ENCODE results near the gene ALOX5. TPM values are rescaled to one million over a fixed set of nuclear protein-coding genes. Genes with fewer than 3 reads are reported as not detected.
"Not testable (repeated sequence)": the region's sequence is repeated elsewhere in the genome, so short reads cannot be mapped to it uniquely, and the experiment has no call there.

ALOX5 gene
- polyA plus RNA-seq, 4 donors = 7.4 to 20.9 (median 13.8) TPM

- not testable (repeated sequence) for H3K4me1 ChIP-seq (ENCODE audit: control insufficient read depth in 3 of 3, insufficient read depth in 2 of 3, low read depth in 1 of 3, low read length in 2 of 3); H3K27ac ChIP-seq (ENCODE audit: low read depth in 1 of 3, low read length in 2 of 3); DNase-seq; FAIRE-seq; H3K27me3 ChIP-seq (ENCODE audit: control insufficient read depth in 3 of 3, insufficient read depth in 3 of 3, low read length in 3 of 3); H3K36me3 ChIP-seq (ENCODE audit: control insufficient read depth in 3 of 3, insufficient read depth in 2 of 3, low read depth in 1 of 3, low read length in 3 of 3); H3K4me3 ChIP-seq (ENCODE audit: low read depth in 1 of 3, low read length in 3 of 3)
- peaks cover 0 to 23% of the 10 kb centered on the region in 2 donors for H3K9me3 ChIP-seq (ENCODE audit: control insufficient read depth in 2 of 2, insufficient read depth in 1 of 2, low read depth in 1 of 2, low read length in 1 of 2)
- WGBS, 3 donors = 89 to 95% (median 94%) methylated on average over 15 to 31 of the region's 31 CpGs
Observed at GRCh38 chr10:45348196-45348765, 25.7 kb upstream of the ALOX5 start.

DNA sequence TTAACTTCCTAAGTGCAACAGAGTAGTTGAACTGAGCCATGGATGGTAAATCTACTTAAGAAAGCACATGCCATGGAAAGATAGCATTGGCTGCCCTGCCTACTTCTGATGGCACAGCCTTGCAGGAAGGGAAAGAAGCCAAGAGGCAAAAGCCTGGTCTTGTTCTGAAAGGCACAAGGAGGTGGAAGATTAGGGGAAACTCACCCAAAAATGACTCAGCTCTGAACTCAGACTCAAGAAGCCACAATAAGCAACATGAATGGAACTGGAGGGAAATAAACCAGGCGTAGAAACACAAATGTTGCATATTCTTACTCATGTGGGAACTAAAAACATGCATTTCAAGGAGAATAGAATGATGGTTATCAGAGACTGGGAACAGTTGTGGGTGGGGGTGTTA, 20.8 kb upstream of the ALOX5 start:
- Histone ChIP-seq H3K27ac (ENCODE audit: low read depth in 1 of 3, low read length in 2 of 3) (no peak overlapping the region), H3K4me1 (ENCODE audit: control insufficient read depth in 3 of 3, insufficient read depth in 2 of 3, low read depth in 1 of 3, low read length in 2 of 3) (no peaks in the 10 kb centered on the region), H3K9me3 (ENCODE audit: control insufficient read depth in 2 of 2, insufficient read depth in 1 of 2, low read depth in 1 of 2, low read length in 1 of 2) (peaks cover 0 to 2% of the 10 kb centered on the region in 2 donors), H3K36me3 (ENCODE audit: control insufficient read depth in 3 of 3, insufficient read depth in 2 of 3, low read depth in 1 of 3, low read length in 3 of 3) (no peaks in the 10 kb centered on the region), H3K27me3 (ENCODE audit: control insufficient read depth in 3 of 3, insufficient read depth in 3 of 3, low read length in 3 of 3) (no peaks in the 10 kb centered on the region), H3K4me3 (ENCODE audit: low read depth in 1 of 3, low read length in 3 of 3) (no peak overlapping the region)
- FAIRE-seq (no peak), DNase-seq (no peak)
- WGBS, 3 donors = 58 to 76% (median 73%) methylated on average over 1 of the region's 1 CpG

DNA sequence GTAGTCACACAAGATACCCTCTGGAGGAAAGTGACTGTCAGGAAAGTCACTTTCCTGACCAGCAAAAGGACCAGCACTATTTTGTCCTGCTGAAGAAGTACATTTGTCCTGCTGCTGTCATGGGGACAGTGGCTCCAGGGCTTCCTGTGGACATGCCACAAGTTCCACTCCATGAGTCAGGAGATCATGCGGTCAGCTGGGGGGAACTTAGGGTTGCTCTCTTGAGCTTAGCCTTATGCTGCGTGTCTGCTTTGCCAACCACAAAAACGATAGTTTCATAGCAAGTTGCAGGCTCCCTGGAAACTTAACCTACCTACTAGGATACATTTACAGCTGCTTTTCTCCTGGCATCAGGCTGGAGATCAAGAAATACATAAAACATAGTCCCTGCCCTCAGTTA, 19.8 kb upstream of the ALOX5 start:
- no peaks in the 10 kb centered on the region for H3K4me1 ChIP-seq (ENCODE audit: control insufficient read depth in 3 of 3, insufficient read depth in 2 of 3, low read depth in 1 of 3, low read length in 2 of 3)
- no peak overlapping the region for H3K4me3 ChIP-seq (ENCODE audit: low read depth in 1 of 3, low read length in 3 of 3)
- H3K27me3 ChIP-seq (ENCODE audit: control insufficient read depth in 3 of 3, insufficient read depth in 3 of 3, low read length in 3 of 3) = no peaks in the 10 kb centered on the region
- DNase-seq = no peak
- 74 to 88% (median 83%) methylated on average over 3 of the region's 3 CpGs for WGBS, 3 donors
- H3K36me3 ChIP-seq (ENCODE audit: control insufficient read depth in 3 of 3, insufficient read depth in 2 of 3, low read depth in 1 of 3, low read length in 3 of 3) = no peaks in the 10 kb centered on the region
- H3K9me3 ChIP-seq (ENCODE audit: control insufficient read depth in 2 of 2, insufficient read depth in 1 of 2, low read depth in 1 of 2, low read length in 1 of 2) = no peaks in the 10 kb centered on the region
- no peak for FAIRE-seq
- H3K27ac ChIP-seq (ENCODE audit: low read depth in 1 of 3, low read length in 2 of 3) = no peak overlapping the region

- Histone ChIP-seq H3K4me1 (ENCODE audit: control insufficient read depth in 3 of 3, insufficient read depth in 2 of 3, low read depth in 1 of 3, low read length in 2 of 3) (no peaks in the 10 kb centered on the region), H3K27me3 (ENCODE audit: control insufficient read depth in 3 of 3, insufficient read depth in 3 of 3, low read length in 3 of 3) (no peaks in the 10 kb centered on the region), H3K4me3 (ENCODE audit: low read depth in 1 of 3, low read length in 3 of 3) (no peak overlapping the region), H3K27ac (ENCODE audit: low read depth in 1 of 3, low read length in 2 of 3) (no peak overlapping the region), H3K9me3 (ENCODE audit: control insufficient read depth in 2 of 2, insufficient read depth in 1 of 2, low read depth in 1 of 2, low read length in 1 of 2) (no peaks in the 10 kb centered on the region), H3K36me3 (ENCODE audit: control insufficient read depth in 3 of 3, insufficient read depth in 2 of 3, low read depth in 1 of 3, low read length in 3 of 3) (no peaks in the 10 kb centered on the region)
- FAIRE-seq = no peak
- WGBS, 3 donors = 86 to 93% (median 92%) methylated on average over 4 of the region's 4 CpGs
- DNase-seq = no peak
Observed at GRCh38 chr10:45355494-45355893, 18.5 kb upstream of the ALOX5 start.

DNA sequence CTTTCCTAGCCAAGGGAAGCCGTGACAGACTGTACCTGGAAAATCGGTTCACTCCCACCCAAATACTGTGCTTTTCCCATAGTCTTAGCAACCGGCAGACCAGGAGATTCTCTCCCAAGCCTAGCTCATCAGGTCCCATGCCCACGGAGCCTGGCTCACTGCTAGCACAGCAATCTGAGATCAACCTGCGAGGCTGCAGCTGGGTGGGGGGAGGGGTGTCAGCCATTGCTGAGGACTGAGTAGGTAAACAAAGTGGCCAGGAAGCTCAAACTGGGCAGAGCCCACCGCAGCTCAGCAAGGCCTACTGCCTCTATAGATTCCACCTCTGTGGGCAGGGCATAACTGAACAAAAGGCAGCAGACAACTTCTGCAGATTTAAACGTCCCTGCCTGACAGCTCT, 15.1 kb upstream of the ALOX5 start:
- not testable (repeated sequence) for H3K27me3 ChIP-seq (ENCODE audit: control insufficient read depth in 3 of 3, insufficient read depth in 3 of 3, low read length in 3 of 3); H3K4me1 ChIP-seq (ENCODE audit: control insufficient read depth in 3 of 3, insufficient read depth in 2 of 3, low read depth in 1 of 3, low read length in 2 of 3); H3K4me3 ChIP-seq (ENCODE audit: low read depth in 1 of 3, low read length in 3 of 3); H3K36me3 ChIP-seq (ENCODE audit: control insufficient read depth in 3 of 3, insufficient read depth in 2 of 3, low read depth in 1 of 3, low read length in 3 of 3); DNase-seq; H3K9me3 ChIP-seq (ENCODE audit: control insufficient read depth in 2 of 2, insufficient read depth in 1 of 2, low read depth in 1 of 2, low read length in 1 of 2); FAIRE-seq; H3K27ac ChIP-seq (ENCODE audit: low read depth in 1 of 3, low read length in 2 of 3)
- WGBS, 3 donors = 66 to 76% (median 70%) methylated on average over 7 of the region's 7 CpGs

- FAIRE-seq; H3K36me3 ChIP-seq (ENCODE audit: control insufficient read depth in 3 of 3, insufficient read depth in 2 of 3, low read depth in 1 of 3, low read length in 3 of 3); H3K9me3 ChIP-seq (ENCODE audit: control insufficient read depth in 2 of 2, insufficient read depth in 1 of 2, low read depth in 1 of 2, low read length in 1 of 2); H3K4me1 ChIP-seq (ENCODE audit: control insufficient read depth in 3 of 3, insufficient read depth in 2 of 3, low read depth in 1 of 3, low read length in 2 of 3); H3K4me3 ChIP-seq (ENCODE audit: low read depth in 1 of 3, low read length in 3 of 3); DNase-seq; H3K27me3 ChIP-seq (ENCODE audit: control insufficient read depth in 3 of 3, insufficient read depth in 3 of 3, low read length in 3 of 3); H3K27ac ChIP-seq (ENCODE audit: low read depth in 1 of 3, low read length in 2 of 3): not testable (repeated sequence)
- WGBS, 3 donors = 32 to 52% (median 50%) methylated on average over 17 to 18 of the region's 18 CpGs
Observed at GRCh38 chr10:45361983-45362799, 11.8 kb upstream of the ALOX5 start.

GRCh38 chr10:45367643-45368042, 6.4 kb upstream of the ALOX5 start:
- not testable (repeated sequence) for DNase-seq; FAIRE-seq; H3K4me1 ChIP-seq (ENCODE audit: control insufficient read depth in 3 of 3, insufficient read depth in 2 of 3, low read depth in 1 of 3, low read length in 2 of 3); H3K9me3 ChIP-seq (ENCODE audit: control insufficient read depth in 2 of 2, insufficient read depth in 1 of 2, low read depth in 1 of 2, low read length in 1 of 2); H3K27ac ChIP-seq (ENCODE audit: low read depth in 1 of 3, low read length in 2 of 3); H3K27me3 ChIP-seq (ENCODE audit: control insufficient read depth in 3 of 3, insufficient read depth in 3 of 3, low read length in 3 of 3); H3K36me3 ChIP-seq (ENCODE audit: control insufficient read depth in 3 of 3, insufficient read depth in 2 of 3, low read depth in 1 of 3, low read length in 3 of 3); H3K4me3 ChIP-seq (ENCODE audit: low read depth in 1 of 3, low read length in 3 of 3)
- 88 to 90% (median 89%) methylated on average over 3 of the region's 3 CpGs for WGBS, 3 donors

GRCh38 chr10:45368181-45368580, 5.8 kb upstream of the ALOX5 start:
- H3K27ac ChIP-seq (ENCODE audit: low read depth in 1 of 3, low read length in 2 of 3) = no peak overlapping the region
- FAIRE-seq (no peak), DNase-seq (no peak)
- no peaks in the 10 kb centered on the region for H3K4me1 ChIP-seq (ENCODE audit: control insufficient read depth in 3 of 3, insufficient read depth in 2 of 3, low read depth in 1 of 3, low read length in 2 of 3)
- H3K4me3 ChIP-seq (ENCODE audit: low read depth in 1 of 3, low read length in 3 of 3) = no peak overlapping the region
- 89 to 91% (median 89%) methylated on average over 2 of the region's 2 CpGs for WGBS, 3 donors
- no peaks in the 10 kb centered on the region for H3K9me3 ChIP-seq (ENCODE audit: control insufficient read depth in 2 of 2, insufficient read depth in 1 of 2, low read depth in 1 of 2, low read length in 1 of 2)
- H3K27me3 ChIP-seq (ENCODE audit: control insufficient read depth in 3 of 3, insufficient read depth in 3 of 3, low read length in 3 of 3) = peaks cover 0 to 5% (median 0%) of the 10 kb centered on the region in 3 donors
- no peaks in the 10 kb centered on the region for H3K36me3 ChIP-seq (ENCODE audit: control insufficient read depth in 3 of 3, insufficient read depth in 2 of 3, low read depth in 1 of 3, low read length in 3 of 3)

Measured in small intestine (tissue), 7 donors.